Testis (tissue), 3 donors: ENCODE results near the gene CTPS1. TPM values are rescaled to one million over a fixed set of nuclear protein-coding genes. Genes with fewer than 3 reads are reported as not detected.

Source experiments
- DNase-seq: peaks from one replicate; pipeline ENCODE4 v3.0.0-alpha.2; 2019
- H3K27ac ChIP-seq, 2 donors: fragments of 200-600 bp; sonication (generic); one replicate each; pipeline ENCODE4 v1.5.1; 2019
- H3K27me3 ChIP-seq: fragments of 200-600 bp; sonication (generic); one replicate; pipeline ENCODE4 v1.5.1; 2019
- H3K36me3 ChIP-seq: fragments of 200-600 bp; sonication (generic); one replicate; pipeline ENCODE4 v1.5.1; 2017; ENCODE audit warnings: low read depth; ENCODE audit errors: missing control alignments
- H3K4me1 ChIP-seq: fragments of 200-600 bp; sonication (generic); one replicate; pipeline ENCODE4 v1.5.1; 2019
- H3K4me3 ChIP-seq, 2 donors: fragments of 200-600 bp; sonication (generic); one replicate each; pipeline ENCODE4 v1.5.1; 2017 to 2019
- H3K9me3 ChIP-seq: fragments of 200-600 bp; sonication (generic); one replicate; pipeline ENCODE4 v1.5.1; 2017
- CTCF ChIP-seq, 3 experiments: fragments of 450-650 bp in 2 of 3; fragments of 200-600 bp in 1 of 3; sonication (generic) in 1 of 3; IDR thresholded peaks; one replicate each; pipeline ENCODE4 v1.5.1; 2016 to 2019; ENCODE audit warnings: antibody characterized with exemption in 3 of 3, mild to moderate bottlenecking in 2 of 3, moderate library complexity in 1 of 3
- POLR2A ChIP-seq: fragments of 450-650 bp; IDR thresholded peaks from one replicate; pipeline ENCODE4 v1.6.1; 2017; ENCODE audit warnings: antibody characterized with exemption, mild to moderate bottlenecking, moderate library complexity
- WGBS, 2 donors: methylation state at CpG; one replicate each; pipeline ENCODE4 v1.1.5; 2018; 5-methylcytosine and 5-hydroxymethylcytosine counted together
- intact Hi-C: fragments of 100-400 bp; cut with DNase I; formaldehyde crosslinking; loops from one replicate; pipeline ENCODE4 v1.15.1; 2023; ENCODE audit warnings: low total_unique reads
- polyA plus RNA-seq: library from polyadenylated mRNA; stranded (reverse); fragments of 350-450 nt; fragmentation: Illumina TruSeq; extraction: RNeasy Lipid Tissue Mini Kit (QIAGEN cat#74804); gene quantifications from one replicate; pipeline ENCODE4 v1.2.3, GENCODE V29; 2014; ENCODE audit warnings: low read depth, low replicate concordance; ENCODE audit not compliant: insufficient read depth
- total RNA-seq, 2 donors: library from RNA; depleted of rRNA; stranded (reverse); fragments of >200 nt; gene quantifications; one replicate each; pipeline ENCODE4 v1.2.3, GENCODE V29; 2016

The CTPS1 gene
- total and polyA plus RNA-seq, 3 donors from 2014 or later = 41.2 to 66.1 (median 55.9) TPM

- Histone ChIP-seq H3K27me3 (no peaks in the 10 kb centered on the region), H3K4me3 (no peak overlapping the region), H3K27ac (peak overlapping the region in 1 of 2 donors; percentile 23), H3K4me1 (peaks cover 56% of the 10 kb centered on the region), H3K36me3 (no peaks in the 10 kb centered on the region), H3K9me3 (no peaks in the 10 kb centered on the region)
- TF ChIP-seq CTCF (IDR thresholded peaks at IDR 0.05) (no peak), POLR2A (no peak)
- intact Hi-C loops = no loop called here
- DNase-seq = no peak
- WGBS, 2 donors = 88 to 93% methylated on average over 2 of the region's 2 CpGs
Measured at GRCh38 chr1:40984066-40984465, 4.6 kb downstream of the CTPS1 start.

DNA sequence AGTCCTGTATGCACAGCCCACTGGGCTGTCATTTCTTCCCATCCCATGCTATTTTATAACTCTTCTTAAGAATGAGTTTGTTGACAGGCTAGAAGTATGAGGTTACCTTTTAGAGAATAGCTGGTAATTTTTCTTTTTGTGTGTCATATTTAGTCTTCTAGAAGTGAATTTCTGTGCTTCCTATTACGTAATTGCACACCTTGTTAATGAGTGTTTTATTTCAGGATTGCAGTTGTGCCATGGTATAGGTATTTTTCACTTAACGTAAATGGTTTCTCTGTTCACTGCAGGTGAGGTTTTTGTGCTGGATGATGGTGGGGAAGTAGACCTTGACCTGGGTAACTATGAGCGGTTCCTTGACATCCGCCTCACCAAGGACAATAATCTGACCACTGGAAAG, 5.0 kb downstream of the CTPS1 start:
- DNase-seq = no peak
- no peak for TF ChIP-seq CTCF (IDR thresholded peaks at IDR 0.05)
- TF ChIP-seq POLR2A = no peak
- H3K4me3 ChIP-seq = no peak overlapping the region
- no peaks in the 10 kb centered on the region for H3K9me3 ChIP-seq
- peak overlapping the region in 1 of 2 donors; percentile 86 for H3K27ac ChIP-seq
- intact Hi-C loops = no loop called here
- H3K27me3 ChIP-seq = no peaks in the 10 kb centered on the region
- H3K36me3 ChIP-seq = no peaks in the 10 kb centered on the region
- peaks cover 57% of the 10 kb centered on the region for H3K4me1 ChIP-seq
- WGBS, 2 donors = 91 to 92% methylated on average over 4 of the region's 4 CpGs

DNA sequence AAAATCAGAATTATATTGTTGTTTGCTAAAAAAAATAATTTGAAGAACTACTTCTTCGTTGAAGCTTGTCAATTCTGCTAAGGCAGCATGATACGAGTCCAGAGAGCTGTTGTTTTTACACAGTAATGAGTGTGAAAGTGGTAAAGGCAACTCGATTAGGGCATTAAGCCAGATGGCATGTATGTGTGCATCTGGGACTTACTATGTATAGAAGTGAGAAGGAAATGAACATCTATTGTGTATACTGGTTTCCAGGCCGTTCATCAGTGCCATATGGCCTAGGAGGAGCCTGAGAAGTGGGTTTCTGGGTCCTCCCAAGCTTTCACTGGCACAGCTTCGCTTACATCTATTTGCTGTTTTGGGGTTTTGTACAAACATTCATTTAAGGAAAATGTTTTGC, 5.7 kb downstream of the CTPS1 start:
- no peak for TF ChIP-seq POLR2A
- no peak for TF ChIP-seq CTCF (IDR thresholded peaks at IDR 0.05)
- DNase-seq = no peak

GRCh38 chr1:40985875-40986274, 6.4 kb downstream of the CTPS1 start:
- Histone ChIP-seq H3K27ac (peak overlapping the region; percentile 29 to 86), H3K27me3 (no peaks in the 10 kb centered on the region), H3K36me3 (no peaks in the 10 kb centered on the region), H3K4me1 (peaks cover 57% of the 10 kb centered on the region), H3K4me3 (no peak overlapping the region), H3K9me3 (no peaks in the 10 kb centered on the region)
- WGBS, 2 donors = 83 to 86% methylated on average over 3 of the region's 3 CpGs
- no peak for DNase-seq
- no peak for TF ChIP-seq POLR2A
- no peak for TF ChIP-seq CTCF (IDR thresholded peaks at IDR 0.05)
- intact Hi-C loops = no loop called here

More for the DNA sequence above, 5.7 kb downstream of the CTPS1 start:
- H3K4me3 ChIP-seq = no peak overlapping the region
- whole genome bisulfite sequencing, 2 donors = 67 to 74% methylated on average over 5 of the region's 5 CpGs
- peaks cover 57% of the 10 kb centered on the region for H3K4me1 ChIP-seq
- intact Hi-C loops = no loop called here
- no peaks in the 10 kb centered on the region for H3K9me3 ChIP-seq
- H3K27me3 ChIP-seq = no peaks in the 10 kb centered on the region
- H3K27ac ChIP-seq = peak overlapping the region in 1 of 2 donors; percentile 86
- H3K36me3 ChIP-seq = no peaks in the 10 kb centered on the region

DNA sequence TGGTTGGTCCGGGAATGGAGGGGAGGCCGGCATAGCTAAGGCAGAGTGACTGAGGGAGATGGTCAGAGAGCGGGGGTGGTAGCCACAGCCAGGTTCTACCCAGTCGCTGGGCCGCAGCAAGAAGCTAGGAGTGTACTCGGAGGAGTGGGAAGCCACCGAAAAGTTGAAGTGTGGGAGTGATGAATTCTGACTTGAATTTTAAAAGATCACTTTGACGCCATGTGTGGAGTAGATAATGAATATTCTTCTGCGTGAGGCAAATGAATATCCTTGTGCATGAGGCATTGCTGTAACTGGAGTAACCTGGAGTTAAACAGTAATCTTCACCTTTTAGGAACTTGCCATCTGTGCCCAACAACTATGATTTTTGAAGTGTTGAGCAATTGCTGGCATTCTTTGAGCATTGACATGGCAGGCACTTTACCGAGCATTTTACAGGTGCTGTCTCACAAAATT, 6.9 kb downstream of the CTPS1 start:
- Histone ChIP-seq H3K27ac (peak overlapping the region; percentile 71 to 86), H3K4me3 (no peak overlapping the region), H3K27me3 (no peaks in the 10 kb centered on the region), H3K4me1 (peaks cover 57% of the 10 kb centered on the region), H3K9me3 (no peaks in the 10 kb centered on the region), H3K36me3 (no peaks in the 10 kb centered on the region)
- TF ChIP-seq POLR2A (no peak), CTCF (IDR thresholded peaks at IDR 0.05) (no peak)
- WGBS, 2 donors = 74 to 82% methylated on average over 10 of the region's 10 CpGs
- intact Hi-C loops = no loop called here
- no peak for DNase-seq
